ENCODE data around the gene LRATD1. TPM values are rescaled to one million over a fixed set of nuclear protein-coding genes. Genes with fewer than 3 reads are reported as not detected.

LRATD1 gene
- polyA plus RNA-seq, 3 donors: not detected

DNA sequence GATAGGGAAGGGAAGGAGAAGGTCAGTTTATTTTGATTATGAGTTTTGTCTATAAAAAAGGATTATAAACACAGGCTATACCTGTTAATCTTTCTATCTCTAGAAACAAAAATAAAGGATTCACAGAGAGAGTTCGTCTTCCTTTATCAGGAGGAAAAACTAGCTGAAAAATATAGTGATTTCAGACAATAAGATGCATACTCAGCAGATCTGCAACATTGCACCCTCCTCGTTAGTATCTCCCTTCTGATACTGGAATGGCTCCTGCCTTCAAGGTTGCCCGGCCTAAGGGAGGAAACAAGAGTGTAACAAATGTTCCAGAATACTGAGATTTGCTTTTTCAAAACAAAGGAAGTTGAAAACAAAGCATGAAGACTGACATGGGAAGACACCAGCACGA lies 48.7 kb upstream of the LRATD1 start:
- Histone ChIP-seq H3K9ac (ENCODE audit: insufficient read depth, low read length, poor library complexity, severe bottlenecking) (no peak overlapping the region), H3K27me3 (ENCODE audit: control insufficient read depth in 2 of 2, insufficient read depth in 2 of 2, low read length in 2 of 2) (no peaks in the 10 kb centered on the region), H3K36me3 (replicated peaks in 1 of 2; ENCODE audit: control insufficient read depth in 1 of 2, insufficient read depth in 2 of 2, low read length in 2 of 2) (no peaks in the 10 kb centered on the region), H3K27ac (ENCODE audit: low read depth in 1 of 2, low read length in 2 of 2) (no peak overlapping the region), H3K4me2 (replicated peaks; ENCODE audit: extremely low read depth, low read length, poor library complexity, severe bottlenecking) (no peak overlapping the region), H2AFZ (ENCODE audit: insufficient read depth, low read depth, low read length, poor library complexity, severe bottlenecking) (no peak overlapping the region), H4K20me1 (ENCODE audit: insufficient read depth, low read length) (no peaks in the 10 kb centered on the region), H3K79me2 (ENCODE audit: insufficient read depth, low read length) (no peaks in the 10 kb centered on the region), H3K4me1 (ENCODE audit: control insufficient read depth in 1 of 2, insufficient read depth in 2 of 2, low read length in 2 of 2) (no peaks in the 10 kb centered on the region), H3K9me3 (replicated peaks in 1 of 2; ENCODE audit: control insufficient read depth in 1 of 2, insufficient read depth in 1 of 2, low read length in 2 of 2) (no peaks in the 10 kb centered on the region), H3K4me3 (replicated peaks in 1 of 3; ENCODE audit: low read depth in 2 of 3, low read length in 3 of 3) (no peak overlapping the region)
- intact Hi-C loops (cut with micrococcal nuclease): no loop called here
- no peak for DNase-seq
- no peaks in the 10 kb centered on the region for H3K36me3 Mint-ChIP-seq
- WGBS (ENCODE audit: insufficient coverage): 70% methylated on average over 2 of the region's 4 CpGs
- peaks cover 0 to 6% (median 0%) of the 10 kb centered on the region in 7 donors for H3K9me3 Mint-ChIP-seq
- no peaks in the 10 kb centered on the region for H3K4me1 Mint-ChIP-seq
- no peak overlapping the region for H3K27ac Mint-ChIP-seq
- no peak for TF ChIP-seq CTCF (IDR thresholded peaks at IDR 0.05)
- H3K27me3 Mint-ChIP-seq (ENCODE audit: low read depth in 3 of 3): no peaks in the 10 kb centered on the region
- no peak overlapping the region for H3K4me3 Mint-ChIP-seq

- no peak overlapping the region for H2AFZ ChIP-seq (ENCODE audit: insufficient read depth, low read depth, low read length, poor library complexity, severe bottlenecking)
- no peak overlapping the region for H3K4me3 ChIP-seq (replicated peaks in 1 of 3; ENCODE audit: low read depth in 2 of 3, low read length in 3 of 3)
- no peak overlapping the region for H3K27ac Mint-ChIP-seq
- 83% methylated on average over 1 of the region's 4 CpGs for WGBS (ENCODE audit: insufficient coverage)
- no peaks in the 10 kb centered on the region for H3K4me1 ChIP-seq (ENCODE audit: control insufficient read depth in 1 of 2, insufficient read depth in 2 of 2, low read length in 2 of 2)
- no peak overlapping the region for H3K4me3 Mint-ChIP-seq
- H3K4me2 ChIP-seq (replicated peaks; ENCODE audit: extremely low read depth, low read length, poor library complexity, severe bottlenecking): no peak overlapping the region
- H3K27me3 Mint-ChIP-seq (ENCODE audit: low read depth in 3 of 3): no peaks in the 10 kb centered on the region
- H3K9ac ChIP-seq (ENCODE audit: insufficient read depth, low read length, poor library complexity, severe bottlenecking): no peak overlapping the region
- no peaks in the 10 kb centered on the region for H4K20me1 ChIP-seq (ENCODE audit: insufficient read depth, low read length)
- H3K27ac ChIP-seq (ENCODE audit: low read depth in 1 of 2, low read length in 2 of 2): no peak overlapping the region
- no peaks in the 10 kb centered on the region for H3K36me3 ChIP-seq (replicated peaks in 1 of 2; ENCODE audit: control insufficient read depth in 1 of 2, insufficient read depth in 2 of 2, low read length in 2 of 2)
- H3K79me2 ChIP-seq (ENCODE audit: insufficient read depth, low read length): no peaks in the 10 kb centered on the region
- no peak for TF ChIP-seq CTCF (IDR thresholded peaks at IDR 0.05)
- H3K4me1 Mint-ChIP-seq: no peaks in the 10 kb centered on the region
- intact Hi-C loops (cut with micrococcal nuclease): no loop called here
- no peaks in the 10 kb centered on the region for H3K27me3 ChIP-seq (ENCODE audit: control insufficient read depth in 2 of 2, insufficient read depth in 2 of 2, low read length in 2 of 2)
- no peaks in the 10 kb centered on the region for H3K36me3 Mint-ChIP-seq
- DNase-seq: no peak
- H3K9me3 ChIP-seq (replicated peaks in 1 of 2; ENCODE audit: control insufficient read depth in 1 of 2, insufficient read depth in 1 of 2, low read length in 2 of 2): no peaks in the 10 kb centered on the region
- peaks cover 0 to 9% (median 0%) of the 10 kb centered on the region in 7 donors for H3K9me3 Mint-ChIP-seq
Measured at GRCh38 chr2:14587119-14587518, 45.4 kb upstream of the LRATD1 start.

Data from CD14-positive monocyte (primary cell).